HG03469 (cell line): ENCODE measurements around the gene SDCCAG8.

ENCODE experiments used
- ATAC-seq: cut with Tn5 transposase; IDR thresholded peaks from one replicate; pipeline ENCODE4 v1.9.1; 2021; ENCODE audit warnings: mild to moderate bottlenecking, moderate library complexity, moderate number of reproducible peaks; ENCODE audit not compliant: unreplicated experiment

SDCCAG8 gene

DNA sequence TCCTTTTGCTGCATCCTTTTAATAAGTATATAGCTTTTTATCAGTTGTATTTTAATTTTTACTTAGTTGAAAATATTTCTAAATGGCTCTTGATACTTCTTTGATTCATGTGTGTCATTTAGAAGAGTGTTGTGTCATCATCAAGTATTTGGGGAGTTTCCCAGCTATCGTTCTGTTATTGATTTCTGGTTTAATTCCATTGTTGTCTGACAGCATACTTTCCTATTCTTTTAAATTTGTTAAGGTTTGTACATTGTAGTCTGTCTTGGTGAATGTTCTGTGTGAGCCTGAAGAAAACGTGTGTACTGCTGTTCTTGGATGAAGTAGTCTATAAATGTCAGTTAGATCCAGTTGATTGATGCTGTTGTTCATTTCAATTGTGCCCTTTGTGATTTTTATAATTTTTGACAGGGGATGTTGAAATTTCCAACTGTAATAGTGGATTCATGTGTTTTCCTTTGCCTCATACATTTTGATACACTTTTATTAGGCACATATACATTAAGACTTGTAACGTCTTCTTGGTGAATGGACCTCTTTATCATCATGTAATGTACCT lies 24.8 kb downstream of the SDCCAG8 start:
- ATAC-seq = no peak

DNA sequence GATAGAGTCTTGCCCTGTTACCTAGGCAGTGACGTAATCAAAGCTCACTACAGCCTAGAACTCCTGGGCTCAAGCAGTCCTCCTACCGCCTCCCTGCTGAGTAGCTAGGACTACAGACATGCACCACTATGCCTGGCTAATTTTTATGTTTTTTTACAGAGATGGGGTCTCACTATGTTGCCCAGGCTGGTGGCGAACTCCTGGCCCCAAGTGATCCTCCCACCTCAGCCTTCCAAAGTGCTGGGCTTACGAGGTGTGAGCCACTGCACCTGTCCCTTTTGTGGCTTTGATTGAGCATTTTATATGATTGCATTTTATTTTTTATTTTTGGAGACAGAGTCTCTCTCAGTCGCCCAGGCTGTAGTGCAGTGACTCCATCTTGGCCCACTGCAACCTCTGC lies 25.8 kb downstream of the SDCCAG8 start:
- no peak for ATAC-seq

DNA sequence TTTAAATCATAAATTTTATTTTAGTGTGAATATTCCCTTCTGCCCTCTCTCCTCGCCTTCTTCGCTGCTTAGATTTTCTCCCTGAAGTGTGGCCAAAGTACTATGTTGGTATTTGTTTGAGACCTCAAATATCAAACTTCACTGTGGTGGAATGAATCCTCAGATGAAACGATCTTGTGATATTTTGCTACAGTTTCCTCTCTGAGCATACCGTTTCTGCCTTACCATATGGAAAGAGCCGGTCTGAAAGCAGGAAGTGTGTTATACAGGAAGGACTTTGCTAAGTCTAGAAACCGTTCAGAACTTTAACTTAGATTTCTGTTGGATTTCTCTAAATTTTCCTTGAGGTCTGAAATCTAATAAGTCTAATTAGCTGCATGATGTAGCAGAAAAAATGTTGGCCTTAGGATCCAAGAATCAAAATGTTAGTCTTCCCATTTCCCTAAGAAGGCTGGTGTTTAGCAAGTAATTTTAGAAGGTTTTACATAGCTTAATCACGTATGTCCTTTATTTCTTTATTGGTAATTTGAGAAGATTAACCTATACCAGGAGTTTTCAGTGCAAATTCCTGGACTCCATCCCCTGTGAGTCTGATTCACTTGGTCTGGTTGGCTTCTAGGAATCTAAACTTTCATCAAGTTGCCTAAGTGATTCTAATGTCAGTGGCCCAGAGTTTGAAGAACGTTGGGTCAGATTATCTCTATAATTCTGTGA lies 30.7 kb downstream of the SDCCAG8 start:
- ATAC-seq = no peak

DNA sequence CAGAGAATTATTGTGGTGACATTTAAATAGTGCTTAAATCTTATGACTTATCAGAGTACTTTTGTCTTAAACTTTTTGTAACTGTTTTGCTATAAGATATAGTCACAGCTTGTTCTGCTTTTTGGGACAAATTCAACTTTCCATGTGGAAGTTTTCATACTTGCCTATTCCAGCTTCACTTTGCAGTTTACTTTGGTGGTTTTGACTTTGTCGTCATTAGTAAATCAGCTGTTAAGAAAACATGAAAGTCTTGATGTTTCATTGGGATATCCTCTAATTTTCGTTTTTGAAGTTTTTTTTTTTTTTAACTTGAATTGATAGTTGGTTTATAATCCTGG lies 31.3 kb downstream of the SDCCAG8 start:
- no peak for ATAC-seq

DNA sequence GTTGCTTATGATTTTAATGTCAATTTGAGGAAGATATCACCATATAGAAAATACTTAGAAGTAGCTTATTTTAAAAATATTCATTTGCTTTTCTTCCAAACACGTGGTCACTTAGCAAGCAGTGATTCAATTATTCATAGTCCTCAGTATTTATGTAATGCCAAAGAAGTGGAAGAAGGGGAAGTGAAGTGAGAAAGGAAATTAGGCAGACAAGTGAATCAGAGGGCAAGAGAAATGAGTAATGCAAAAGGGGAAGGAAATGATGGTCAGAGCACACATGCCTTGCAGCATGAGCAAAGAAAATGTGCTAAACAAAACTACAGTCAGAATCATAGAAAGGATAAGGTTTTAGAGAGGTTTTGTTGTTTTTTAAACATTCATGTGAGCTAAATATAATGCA lies 31.8 kb downstream of the SDCCAG8 start:
- ATAC-seq = peak; percentile 97

DNA sequence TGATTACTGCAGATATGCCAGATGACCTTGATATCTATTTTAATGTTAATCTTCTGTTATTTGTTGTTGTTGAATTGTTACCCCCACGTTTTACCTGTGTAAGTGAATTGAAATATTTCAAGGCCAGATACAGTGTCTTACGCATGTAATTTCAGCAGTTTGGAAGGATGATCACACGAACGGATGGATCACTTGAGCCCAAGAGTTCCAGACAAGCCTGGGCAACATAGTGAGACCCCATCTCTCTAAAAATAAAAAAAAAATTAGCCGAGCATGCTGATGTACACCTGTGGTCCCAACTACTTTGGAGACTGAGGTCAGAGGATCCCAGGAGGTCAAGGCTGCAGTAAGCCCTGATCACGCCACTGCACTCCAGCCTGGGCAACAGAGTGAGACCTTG lies 32.2 kb downstream of the SDCCAG8 start:
- ATAC-seq = no peak

DNA sequence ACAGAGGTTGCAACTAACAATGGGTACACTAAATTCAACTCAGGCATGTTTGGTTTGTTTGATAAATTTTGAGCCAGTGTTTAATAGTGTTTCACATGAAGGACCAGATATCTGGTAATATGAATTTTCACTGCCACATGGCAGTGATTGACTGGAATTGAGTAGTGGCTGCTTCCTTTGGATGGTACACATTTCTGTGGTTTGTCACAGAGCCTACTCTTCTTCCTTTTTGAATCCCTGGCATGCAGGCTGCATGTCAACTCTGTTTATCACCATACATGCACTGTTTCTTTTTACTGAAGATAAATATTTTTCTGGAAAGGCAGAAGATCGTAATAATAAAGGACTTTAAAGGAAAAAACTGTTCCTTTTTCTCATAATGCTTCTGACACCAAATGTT lies 35.5 kb downstream of the SDCCAG8 start:
- ATAC-seq = no peak

DNA sequence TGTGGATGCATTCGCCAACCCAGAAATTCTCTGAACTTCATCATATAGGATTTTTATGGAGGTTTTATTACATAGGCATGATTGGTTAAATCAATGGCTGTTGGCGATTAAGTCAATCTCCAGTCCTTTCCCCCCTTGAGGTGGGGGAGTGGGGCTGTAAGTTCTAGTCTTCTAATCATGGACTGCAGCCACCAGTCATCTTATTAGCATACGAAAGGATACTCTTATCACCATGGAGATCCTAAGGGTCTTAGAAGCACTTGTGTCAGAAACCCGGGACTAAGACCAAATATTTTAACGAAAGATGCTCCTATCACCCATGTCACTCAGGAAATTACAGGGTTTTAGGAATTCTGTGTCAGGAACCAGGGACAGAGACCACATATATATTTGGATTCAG lies 36.3 kb downstream of the SDCCAG8 start:
- ATAC-seq = no peak

DNA sequence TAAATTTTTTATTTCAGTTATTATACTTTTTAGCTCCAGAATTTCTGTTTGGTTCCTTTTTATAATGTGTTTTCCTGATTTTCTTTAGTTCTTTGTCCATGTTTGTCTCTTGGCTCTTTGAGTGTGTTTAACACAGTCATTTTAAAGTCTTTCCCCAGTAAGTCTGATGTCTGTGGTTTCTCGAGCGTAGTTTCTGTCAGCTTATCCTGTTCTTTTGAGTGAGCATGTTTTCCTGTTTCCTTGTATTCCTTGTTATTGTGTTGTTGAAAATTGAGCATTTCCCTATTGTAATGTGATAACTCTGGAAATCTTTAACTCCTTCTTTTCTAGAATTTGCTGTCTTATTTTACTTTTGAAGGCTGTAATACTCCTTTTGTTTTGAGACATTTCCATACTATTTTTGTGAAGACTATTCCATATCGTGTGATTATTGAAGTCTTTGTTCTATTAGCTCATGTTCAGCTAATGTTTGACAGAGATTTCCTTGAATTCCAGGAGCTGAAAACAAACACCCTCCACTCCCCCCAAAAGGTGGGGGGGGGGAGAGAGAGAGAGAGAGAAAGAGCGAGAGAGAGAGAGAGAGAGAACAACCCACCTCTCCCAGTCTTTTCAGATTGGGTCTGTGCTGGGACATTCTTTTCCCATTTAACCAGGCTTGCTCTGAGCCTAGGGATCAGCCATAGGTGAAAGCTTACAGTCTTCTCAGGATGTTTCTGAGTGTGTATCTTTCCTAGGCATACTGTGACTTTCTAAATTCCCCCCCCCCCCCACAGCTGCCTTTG lies 38.3 kb downstream of the SDCCAG8 start:
- no peak for ATAC-seq

DNA sequence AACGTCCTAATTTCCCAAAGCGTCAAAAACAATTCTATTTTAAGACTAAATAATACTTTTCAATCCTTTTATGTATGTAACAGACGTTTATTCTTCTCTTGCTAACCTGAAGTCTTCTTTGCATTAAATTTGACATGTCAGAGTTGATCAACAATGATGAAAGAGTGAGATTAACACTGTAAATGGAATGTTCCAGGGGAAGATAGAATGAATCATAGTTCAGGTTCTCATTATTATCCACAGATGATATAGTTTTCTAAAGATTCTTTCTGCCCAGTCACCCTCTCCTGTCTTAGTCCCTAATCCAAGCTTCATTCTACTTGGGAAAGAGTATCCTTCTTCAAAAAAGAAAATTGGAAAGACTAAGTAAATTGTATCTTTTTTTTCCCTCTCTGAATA lies 38.9 kb downstream of the SDCCAG8 start:
- ATAC-seq = no peak

DNA sequence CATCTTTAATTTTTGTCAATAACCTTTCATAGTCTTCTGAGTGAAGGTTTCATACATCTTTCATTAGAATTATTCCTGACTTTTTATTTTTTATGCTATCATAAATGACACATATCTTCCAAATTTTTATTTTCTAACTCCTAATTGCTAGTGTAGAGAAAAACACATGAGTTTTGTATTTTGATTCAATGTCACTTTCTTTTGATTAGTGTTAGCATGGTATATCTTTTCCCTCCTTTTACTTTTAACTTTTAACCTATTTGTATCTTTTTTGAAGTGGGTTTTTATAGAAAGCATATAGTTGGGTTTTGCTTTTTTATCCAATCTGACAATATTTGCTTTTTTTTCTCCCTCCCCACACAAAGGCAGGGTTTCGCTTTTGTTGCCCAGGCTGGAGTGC lies 43.2 kb downstream of the SDCCAG8 start:
- no peak for ATAC-seq

DNA sequence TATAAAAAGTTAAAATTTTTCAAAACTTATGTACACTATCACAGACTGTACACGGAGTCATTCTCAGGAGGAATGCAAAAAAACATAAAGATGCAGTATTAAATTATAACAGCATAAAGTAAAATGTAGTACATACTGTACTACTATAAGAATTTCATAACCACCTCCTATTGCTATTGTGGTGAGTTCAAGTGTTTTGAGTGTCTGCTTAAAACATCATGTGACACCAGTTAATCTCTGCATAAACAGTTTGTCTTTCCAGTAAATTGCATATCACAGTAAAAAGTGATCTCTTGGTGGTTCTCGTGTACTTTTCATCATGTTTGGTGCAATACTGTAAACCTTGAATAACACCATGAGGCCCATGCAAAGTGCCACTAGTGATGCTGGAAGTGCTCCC lies 45.2 kb downstream of the SDCCAG8 start:
- no peak for ATAC-seq

DNA sequence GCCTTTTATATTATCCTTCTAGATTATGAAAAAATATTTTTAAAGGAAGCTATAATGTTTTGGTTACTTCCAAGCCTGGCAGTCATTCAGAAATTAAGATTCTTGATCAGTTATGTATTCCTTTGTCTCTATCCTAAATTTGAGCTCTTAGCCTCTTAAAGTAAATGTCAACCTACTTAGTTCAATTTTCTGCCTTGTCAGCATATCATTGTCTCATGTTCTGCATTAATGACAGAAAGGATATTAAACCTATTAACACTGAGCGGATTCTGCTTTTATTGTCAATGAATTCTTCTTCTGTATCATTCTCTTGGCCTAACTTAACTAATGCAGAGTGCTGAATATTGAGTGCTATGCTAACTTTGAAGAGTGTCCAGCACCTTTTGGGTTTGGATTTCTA lies 56.0 kb downstream of the SDCCAG8 start:
- ATAC-seq = no peak

DNA sequence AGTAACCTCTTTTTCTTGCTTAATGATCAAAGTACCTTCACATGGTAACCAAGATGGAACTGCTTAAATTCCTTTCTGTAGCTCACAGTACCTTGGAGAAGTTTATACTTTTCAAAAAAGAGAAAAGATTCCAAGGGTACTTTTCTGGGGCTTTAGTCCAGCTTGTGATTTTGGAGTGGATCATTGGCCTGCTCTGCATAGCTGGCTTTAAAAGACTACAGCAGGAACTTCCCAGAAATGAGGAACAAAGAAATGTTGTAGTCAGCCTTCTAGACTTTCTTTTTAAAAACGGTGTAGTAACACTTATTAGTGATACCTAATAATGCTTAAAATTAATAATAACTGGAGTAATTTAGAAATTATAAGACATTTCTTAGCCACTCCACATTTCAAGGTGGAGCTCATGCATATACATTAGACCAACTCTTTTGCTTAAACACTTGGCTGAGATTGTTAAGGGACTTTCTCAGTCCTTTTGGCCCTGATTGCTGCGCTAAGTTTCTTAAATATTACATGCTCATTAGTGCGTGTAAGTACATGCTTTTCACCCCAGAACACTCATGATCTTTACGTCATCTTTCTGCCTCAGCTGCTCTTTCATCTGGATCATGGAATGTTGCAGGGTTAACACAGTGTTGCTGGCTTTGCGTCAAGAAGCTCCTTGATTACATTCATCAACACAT lies 57.3 kb downstream of the SDCCAG8 start:
- ATAC-seq = peak; percentile 25

DNA sequence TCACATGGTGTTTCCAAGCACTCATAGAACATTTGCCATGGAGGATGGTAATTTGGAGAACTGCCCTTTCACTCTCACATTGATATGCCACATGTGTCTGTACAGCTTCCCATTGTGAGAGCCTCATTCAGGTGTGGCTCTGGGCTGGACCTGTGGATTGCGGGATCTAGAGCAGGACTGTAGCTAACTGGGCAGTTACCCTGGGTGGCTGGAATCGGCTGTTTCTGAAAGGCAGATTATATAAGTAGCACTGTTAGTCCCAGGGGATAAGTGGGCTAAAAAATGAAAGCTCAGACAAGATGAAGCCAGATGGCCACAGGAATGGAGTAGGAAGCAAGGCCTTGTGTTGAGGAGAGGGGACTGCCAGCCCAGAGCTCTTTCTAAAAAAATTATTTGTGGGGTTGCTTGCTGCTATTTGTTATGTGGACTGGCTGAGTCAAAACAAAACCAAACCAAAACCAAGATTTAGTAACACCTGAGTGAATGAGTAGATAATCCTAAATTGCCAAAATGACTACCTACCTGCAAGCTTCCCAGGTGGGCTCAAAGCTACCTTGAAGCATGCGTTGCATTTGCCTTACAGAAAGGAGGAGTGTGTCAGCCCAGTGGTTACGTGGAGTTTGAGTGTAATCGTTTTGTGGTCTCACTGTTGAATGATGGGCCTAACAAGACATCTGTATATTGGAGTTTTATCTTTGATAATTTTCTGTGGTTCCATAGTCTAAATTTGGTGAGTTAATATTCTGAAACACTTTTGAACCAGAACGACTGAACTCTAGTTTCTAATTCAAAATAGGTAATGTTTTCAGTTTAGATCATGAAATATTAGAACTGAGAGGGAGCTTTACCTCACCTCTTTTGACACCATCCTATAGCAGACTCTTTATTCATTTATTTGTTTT lies 58.0 kb downstream of the SDCCAG8 start:
- peak; percentile 66 for ATAC-seq

DNA sequence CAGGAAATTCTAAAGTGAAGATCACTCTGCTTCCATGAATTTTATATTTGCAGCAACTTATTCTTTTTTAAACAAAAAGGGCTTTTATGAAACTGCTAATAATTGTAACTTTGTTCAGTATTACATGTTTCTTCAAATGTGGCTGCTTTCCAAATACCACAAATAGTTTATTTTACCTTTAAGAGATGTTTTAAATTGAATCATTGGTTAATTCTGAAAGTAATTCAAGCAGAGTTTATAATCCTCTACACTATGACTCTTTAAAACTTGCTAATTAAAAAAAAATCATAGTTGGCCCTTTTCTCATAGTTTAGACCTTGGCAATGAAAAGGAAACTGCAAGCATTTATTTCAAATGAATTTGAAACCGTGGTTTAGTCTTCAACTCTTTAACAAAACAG lies 59.6 kb downstream of the SDCCAG8 start:
- no peak for ATAC-seq

DNA sequence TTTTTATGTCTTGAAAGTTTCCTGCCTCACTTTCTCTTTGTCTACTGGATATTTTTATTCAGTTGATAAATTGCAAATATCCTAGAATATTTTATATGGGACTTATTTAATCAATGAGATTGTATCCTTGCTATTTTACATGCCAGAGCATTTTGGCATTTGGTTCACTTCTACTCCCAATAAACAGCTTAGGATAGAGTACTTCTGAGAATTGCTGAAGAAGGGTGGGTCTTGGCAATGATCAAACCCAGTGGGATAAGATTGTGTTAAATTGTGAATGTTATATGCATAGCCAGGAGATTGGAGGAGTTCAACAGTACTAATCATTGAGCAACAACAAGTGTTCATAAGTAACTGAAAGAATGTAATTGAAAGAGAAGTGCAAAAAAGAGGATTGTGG lies 60.1 kb downstream of the SDCCAG8 start:
- ATAC-seq = no peak

DNA sequence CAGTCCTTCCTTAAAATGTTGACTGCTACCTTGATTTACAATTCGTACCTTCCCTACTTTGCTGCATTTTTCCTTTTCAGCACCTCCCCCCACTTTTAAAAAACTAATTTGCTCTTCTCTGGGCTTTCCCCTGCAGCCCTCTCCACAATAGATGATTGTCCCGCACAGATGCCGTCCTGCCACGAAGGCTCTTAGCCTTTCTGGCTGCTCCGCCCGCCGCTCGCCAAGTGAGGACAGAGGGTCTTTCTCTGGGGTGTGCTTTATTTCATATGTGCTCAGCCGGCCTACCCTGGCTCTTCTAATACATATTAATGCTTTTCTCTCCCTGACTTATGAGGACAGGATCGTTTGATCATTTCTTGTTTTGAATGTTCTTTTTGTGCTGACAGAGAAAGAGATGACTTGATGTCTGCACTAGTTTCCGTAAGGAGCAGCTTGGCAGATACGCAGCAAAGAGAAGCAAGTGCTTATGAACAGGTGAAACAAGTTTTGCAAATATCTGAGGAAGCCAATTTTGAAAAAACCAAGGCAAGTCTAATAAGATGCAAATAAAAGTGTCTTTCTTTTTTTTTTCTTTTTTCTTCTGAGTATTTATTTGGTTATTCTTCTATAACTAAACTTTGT lies 60.6 kb downstream of the SDCCAG8 start:
- no peak for ATAC-seq

DNA sequence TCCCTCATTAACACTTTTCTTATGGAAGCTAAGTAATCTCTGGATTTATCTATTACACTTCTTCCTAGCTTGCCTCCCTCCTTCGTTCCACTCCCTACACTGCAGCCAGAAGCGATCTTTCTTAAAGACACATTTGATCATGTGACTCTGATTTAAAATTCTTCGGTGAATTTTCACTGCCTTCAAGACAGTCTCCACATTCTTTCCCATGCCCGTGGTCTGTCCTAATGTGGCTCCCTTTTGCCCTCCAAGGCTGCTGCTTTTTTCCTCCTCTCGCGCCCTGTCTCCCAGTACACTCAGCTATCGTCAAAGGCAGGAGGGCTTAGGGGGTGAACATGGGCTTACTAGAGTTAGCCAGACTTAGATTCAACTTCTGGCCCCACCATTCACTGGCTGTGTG lies 64.4 kb downstream of the SDCCAG8 start:
- no peak for ATAC-seq

DNA sequence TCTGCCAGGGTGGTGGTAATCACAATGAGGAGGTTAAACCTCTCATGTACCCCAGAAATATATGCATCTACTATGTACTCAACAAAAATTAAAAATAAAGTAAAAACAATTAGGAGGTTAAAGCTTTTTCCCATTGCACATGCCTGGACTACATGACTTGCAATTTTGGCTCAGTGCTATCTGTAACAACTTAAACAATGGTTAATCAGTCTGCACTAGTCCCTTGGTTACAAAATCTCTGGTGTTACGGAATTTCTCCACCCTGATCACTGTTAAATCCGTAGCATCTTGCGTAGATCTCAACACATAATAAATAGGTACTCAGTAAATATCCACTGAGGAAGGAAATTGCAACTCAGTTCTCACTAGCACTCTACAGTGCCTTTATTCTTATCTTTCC lies 66.5 kb downstream of the SDCCAG8 start:
- no peak for ATAC-seq
